K562 (cell line): ENCODE data around the gene RNASEH1. TPM values are rescaled to one million over a fixed set of nuclear protein-coding genes. Genes with fewer than 3 reads are reported as not detected.

Experiments used
- ARID3B ChIP-seq: fragments of 250-450 bp; sonication (Bioruptor Pico); IDR thresholded peaks from 2 replicates; pipeline ENCODE4 v1.4.0; 2020; ENCODE audit warnings: borderline replicate concordance
- BACH1 ChIP-seq: fragments of 200-800 bp; sonication (Bioruptor generic); IDR thresholded peaks from 2 replicates; pipeline ENCODE4 v1.6.1; 2016; ENCODE audit warnings: missing genetic modification characterization, missing compliant biosample characterization
- BCLAF1 ChIP-seq, 2 experiments: fragments of 450-650 bp in 1 of 2; IDR thresholded peaks; 2 replicates each; pipeline ENCODE4 v1.6.1; 2011 to 2017; ENCODE audit warnings: low read depth in 2 of 2, antibody characterized with exemption in 1 of 2, borderline replicate concordance in 1 of 2, low read length in 1 of 2, mild to moderate bottlenecking in 1 of 2, mixed read lengths in 1 of 2; ENCODE audit not compliant: control insufficient read depth in 1 of 2
- BMI1 ChIP-seq: fragments of 150-350 bp; IDR thresholded peaks from 2 replicates; pipeline ENCODE4 v1.6.1; 2014; ENCODE audit warnings: low read length
- BRF2 ChIP-seq: IDR thresholded peaks from 3 replicates; pipeline ENCODE4 v1.6.1; 2011; ENCODE audit warnings: borderline replicate concordance, mild to moderate bottlenecking; ENCODE audit not compliant: insufficient read length, insufficient read depth
- DNMT1 ChIP-seq: fragments of 450-650 bp; IDR thresholded peaks from 2 replicates; pipeline ENCODE4 v1.6.1; 2016; ENCODE audit warnings: antibody characterized with exemption, mild to moderate bottlenecking
- ETS2 ChIP-seq: IDR thresholded peaks from 2 replicates; pipeline ENCODE4 v1.6.1; 2016; ENCODE audit warnings: borderline replicate concordance, missing genetic modification characterization, mild to moderate bottlenecking, moderate library complexity, missing compliant biosample characterization; ENCODE audit not compliant: poor library complexity, severe bottlenecking
- HDAC3 ChIP-seq: fragments of 450-650 bp; IDR thresholded peaks from 2 replicates; pipeline ENCODE4 v1.6.1; 2018; ENCODE audit warnings: borderline replicate concordance, mild to moderate bottlenecking, moderate library complexity; ENCODE audit not compliant: partially characterized antibody
- MEF2A ChIP-seq: IDR thresholded peaks from 2 replicates; pipeline ENCODE4 v1.6.1; 2011; ENCODE audit warnings: low read depth, mild to moderate bottlenecking, low read length, moderate library complexity; ENCODE audit not compliant: control insufficient read depth
- MEF2D ChIP-seq: conservative IDR thresholded peaks from 2 replicates; pipeline ENCODE4 v1.6.1; 2016; ENCODE audit warnings: low read depth, missing genetic modification characterization, missing compliant biosample characterization
- RBBP5 ChIP-seq: fragments of 200-600 bp; sonication (generic); IDR thresholded peaks from 2 replicates; pipeline ENCODE4 v1.6.1; 2012; ENCODE audit warnings: borderline replicate concordance, mild to moderate bottlenecking, low read length, control low read depth, inconsistent platforms; ENCODE audit not compliant: insufficient read depth, poor library complexity, severe bottlenecking
- ZNF124 ChIP-seq: sonication (generic); formaldehyde crosslinking; IDR thresholded peaks from 2 replicates; pipeline ENCODE4 v1.8.1; 2022; ENCODE audit warnings: missing genetic modification reagents
- ZNF436 ChIP-seq: fragments of 250-450, 450-650 bp; sonication (Bioruptor Pico); formaldehyde crosslinking; IDR thresholded peaks from 2 replicates; pipeline ENCODE4 v1.7.0; 2020; ENCODE audit warnings: mild to moderate bottlenecking
- ZNF644 ChIP-seq: fragments of 200-800 bp; sonication (Bioruptor generic); IDR thresholded peaks from 2 replicates; pipeline ENCODE4 v1.6.1; 2016; ENCODE audit warnings: low read depth, missing genetic modification characterization, missing compliant biosample characterization
- polyA plus RNA-seq, 8 experiments: library from polyadenylated mRNA; depleted of rRNA in 4 of 8; stranded (reverse) in 5 of 8; unstranded in 3 of 8; fragments of >200 nt; fragmentation: Nextera tagmentation in 2 of 8; fragmentation: Illumina TruSeq in 1 of 8; extraction: Ambion mirVana in 2 of 8; extraction: Trizol in 1 of 8; gene quantifications; 2 replicates each; pipeline versions ENCODE4 v1.2.1 to v1.2.3, GENCODE V29; 2011 to 2014; ENCODE audit warnings: inconsistent platforms in 1 of 8, missing spikeins in 1 of 8
- total RNA-seq, 7 experiments: library from RNA; depleted of rRNA in 6 of 7; stranded (reverse); fragments of >200 nt in 6 of 7; fragmentation: Illumina TruSeq in 2 of 7; extraction: Trizol in 2 of 7; gene quantifications; 2 replicates each; pipeline versions ENCODE4 v1.2.1 to v1.2.3, GENCODE V29; 2011 to 2021; ENCODE audit warnings: low replicate concordance in 1 of 7
- TF ChIP-seq, protein P1 (sequence below): fragments of 450-650 bp; IDR thresholded peaks from 2 replicates; pipeline ENCODE4 v1.6.1; 2016; ENCODE audit warnings: mild to moderate bottlenecking
- TF ChIP-seq, protein P2 (sequence below), 2 experiments: fragments of 450-650 bp; IDR thresholded peaks; 2 replicates each; pipeline ENCODE4 v1.6.1; 2016

The RNASEH1 gene
- total and polyA plus RNA-seq, 9 of the 15 experiments (the other 6 are each of a cell fraction or from before 2014, with no cell fraction given), result 25.7 to 47.5 (median 42.8) TPM

DNA sequence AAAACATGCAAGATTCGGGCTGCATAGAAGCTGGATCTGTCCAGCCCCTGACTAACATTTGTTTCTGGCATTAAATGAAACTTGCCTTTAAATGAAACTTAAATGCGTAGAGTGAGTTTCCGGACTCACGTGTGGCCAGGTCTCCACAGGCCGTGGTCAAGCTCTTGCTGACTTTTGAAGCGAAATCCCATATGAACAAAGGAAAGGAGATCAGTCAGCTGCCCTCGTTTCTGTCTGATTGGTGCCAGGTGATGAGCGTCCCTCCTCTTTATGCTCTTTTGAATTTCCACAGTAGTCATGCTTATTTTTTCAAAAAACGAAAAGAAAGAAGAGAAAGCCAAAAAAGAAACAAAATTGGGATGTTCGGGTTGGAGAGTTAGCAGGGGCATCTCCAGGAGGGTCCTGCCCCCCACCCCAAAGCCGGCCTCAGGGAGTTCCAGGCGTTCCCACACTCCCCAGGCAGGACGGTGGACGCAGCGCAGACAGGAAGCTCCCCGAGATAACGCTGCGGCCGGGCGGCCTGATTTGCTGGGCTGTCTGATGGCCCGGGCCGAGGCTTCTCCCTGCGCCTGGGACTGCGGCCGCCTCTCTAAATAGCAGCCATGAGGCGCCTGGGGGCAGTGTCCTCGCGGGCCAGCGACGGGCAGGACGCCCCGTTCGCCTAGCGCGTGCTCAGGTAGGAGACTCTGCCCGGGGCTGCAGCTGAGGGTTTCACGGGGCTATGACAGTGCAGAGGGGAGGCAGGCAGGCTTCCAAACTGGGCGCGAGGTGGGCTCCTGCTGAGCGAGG, 36.6 kb upstream of the RNASEH1 start, which contains the start of gene COLEC11 (continued):
- TF ChIP-seq, protein P1, sequence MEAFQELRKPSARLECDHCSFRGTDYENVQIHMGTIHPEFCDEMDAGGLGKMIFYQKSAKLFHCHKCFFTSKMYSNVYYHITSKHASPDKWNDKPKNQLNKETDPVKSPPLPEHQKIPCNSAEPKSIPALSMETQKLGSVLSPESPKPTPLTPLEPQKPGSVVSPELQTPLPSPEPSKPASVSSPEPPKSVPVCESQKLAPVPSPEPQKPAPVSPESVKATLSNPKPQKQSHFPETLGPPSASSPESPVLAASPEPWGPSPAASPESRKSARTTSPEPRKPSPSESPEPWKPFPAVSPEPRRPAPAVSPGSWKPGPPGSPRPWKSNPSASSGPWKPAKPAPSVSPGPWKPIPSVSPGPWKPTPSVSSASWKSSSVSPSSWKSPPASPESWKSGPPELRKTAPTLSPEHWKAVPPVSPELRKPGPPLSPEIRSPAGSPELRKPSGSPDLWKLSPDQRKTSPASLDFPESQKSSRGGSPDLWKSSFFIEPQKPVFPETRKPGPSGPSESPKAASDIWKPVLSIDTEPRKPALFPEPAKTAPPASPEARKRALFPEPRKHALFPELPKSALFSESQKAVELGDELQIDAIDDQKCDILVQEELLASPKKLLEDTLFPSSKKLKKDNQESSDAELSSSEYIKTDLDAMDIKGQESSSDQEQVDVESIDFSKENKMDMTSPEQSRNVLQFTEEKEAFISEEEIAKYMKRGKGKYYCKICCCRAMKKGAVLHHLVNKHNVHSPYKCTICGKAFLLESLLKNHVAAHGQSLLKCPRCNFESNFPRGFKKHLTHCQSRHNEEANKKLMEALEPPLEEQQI, result no peak
- TF ChIP-seq BRF2, result no peak
- no peak for TF ChIP-seq ZNF124 (CRISPR knock-in tag)
- no peak for TF ChIP-seq BCLAF1 (IDR thresholded peaks at IDR 0.05; ENCODE audit: borderline replicate concordance in 1 of 2, control insufficient read depth in 1 of 2, low read depth in 2 of 2, low read length in 1 of 2)
- TF ChIP-seq MEF2D (tag), result no peak
- TF ChIP-seq, protein P2, sequence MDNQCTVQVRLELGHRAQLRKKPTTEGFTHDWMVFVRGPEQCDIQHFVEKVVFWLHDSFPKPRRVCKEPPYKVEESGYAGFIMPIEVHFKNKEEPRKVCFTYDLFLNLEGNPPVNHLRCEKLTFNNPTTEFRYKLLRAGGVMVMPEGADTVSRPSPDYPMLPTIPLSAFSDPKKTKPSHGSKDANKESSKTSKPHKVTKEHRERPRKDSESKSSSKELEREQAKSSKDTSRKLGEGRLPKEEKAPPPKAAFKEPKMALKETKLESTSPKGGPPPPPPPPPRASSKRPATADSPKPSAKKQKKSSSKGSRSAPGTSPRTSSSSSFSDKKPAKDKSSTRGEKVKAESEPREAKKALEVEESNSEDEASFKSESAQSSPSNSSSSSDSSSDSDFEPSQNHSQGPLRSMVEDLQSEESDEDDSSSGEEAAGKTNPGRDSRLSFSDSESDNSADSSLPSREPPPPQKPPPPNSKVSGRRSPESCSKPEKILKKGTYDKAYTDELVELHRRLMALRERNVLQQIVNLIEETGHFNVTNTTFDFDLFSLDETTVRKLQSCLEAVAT (IDR thresholded peaks at IDR 0.05), result no peak
- TF ChIP-seq ETS2, result no peak
- TF ChIP-seq ZNF436 (CRISPR knock-in tag), result no peak
- peak; percentile 28 for TF ChIP-seq RBBP5
- no peak for TF ChIP-seq DNMT1
- no peak for TF ChIP-seq MEF2A
- TF ChIP-seq BACH1 (tag), result no peak
- no peak for TF ChIP-seq ARID3B
- no peak for TF ChIP-seq BMI1
- TF ChIP-seq HDAC3, result no peak
- TF ChIP-seq ZNF644, result no peak
